Germinal center (tissue), 1 donor: ENCODE data around the gene MUC21.
"Not testable (repeated sequence)": the region's sequence is repeated elsewhere in the genome, so short reads cannot be mapped to it uniquely, and the experiment has no call there.

Experiments used
- DNase-seq: peaks from one replicate; pipeline ENCODE4 v3.0.0; 2012; ENCODE audit warnings: mixed read lengths, low spot score

MUC21 gene

DNA sequence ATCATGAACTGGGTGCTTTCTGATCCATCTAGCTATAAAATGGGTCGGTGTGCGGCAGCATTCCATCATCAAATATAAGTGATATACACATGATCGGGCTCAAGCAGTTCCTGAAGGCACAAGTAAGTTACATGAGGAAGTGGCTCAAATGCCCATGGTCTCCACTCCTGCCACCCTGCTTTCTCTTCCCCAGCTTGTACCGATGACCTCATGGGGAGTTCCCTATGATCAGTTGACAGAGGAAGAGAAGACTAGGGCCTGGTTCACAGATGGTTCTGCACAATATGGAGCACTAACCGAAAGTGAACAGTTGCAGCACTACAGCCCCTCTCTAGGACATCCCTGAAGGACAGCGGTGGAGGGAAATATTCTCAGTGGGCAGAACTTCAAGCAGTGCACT lies 14.3 kb upstream of the MUC21 start:
- DNase-seq, result not testable (repeated sequence)

DNA sequence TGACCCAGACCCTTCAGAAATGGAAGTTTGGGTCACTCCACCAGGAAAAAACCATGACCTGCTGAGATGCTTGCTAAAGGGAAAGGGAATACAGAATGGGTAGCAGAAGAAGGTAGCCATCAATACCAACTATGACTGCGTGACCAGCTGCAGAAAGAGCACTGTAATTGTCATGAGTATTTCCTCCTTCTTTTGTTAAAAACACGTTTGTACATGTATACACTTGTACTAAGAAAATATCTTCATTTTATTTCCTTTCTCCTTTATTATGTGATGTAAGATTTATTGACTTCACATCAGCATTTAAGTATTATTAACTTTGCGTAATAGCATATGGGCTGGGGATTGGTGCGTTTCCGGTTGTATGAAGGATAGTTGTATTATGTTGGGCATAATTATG lies 12.6 kb upstream of the MUC21 start:
- DNase-seq, result no peak

DNA sequence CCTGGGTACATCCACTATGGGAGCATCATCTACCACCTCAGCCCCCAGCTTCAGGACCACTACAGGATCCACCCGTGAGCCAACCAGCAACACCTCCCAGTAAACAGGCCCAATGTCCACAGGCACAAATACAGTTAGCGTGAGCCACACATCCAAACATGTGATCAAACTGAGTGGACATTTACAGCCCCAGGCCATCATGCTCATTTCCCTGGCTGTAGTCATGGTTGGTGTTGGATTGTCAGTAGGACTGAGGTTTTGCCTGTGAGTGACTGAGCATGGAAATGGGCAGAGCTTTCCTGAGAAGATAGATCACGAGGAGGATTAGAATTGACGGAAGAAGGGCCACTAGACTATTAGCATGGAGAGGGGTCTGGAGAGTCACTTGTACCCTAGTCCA lies 10.7 kb upstream of the MUC21 start:
- no peak for DNase-seq

DNA sequence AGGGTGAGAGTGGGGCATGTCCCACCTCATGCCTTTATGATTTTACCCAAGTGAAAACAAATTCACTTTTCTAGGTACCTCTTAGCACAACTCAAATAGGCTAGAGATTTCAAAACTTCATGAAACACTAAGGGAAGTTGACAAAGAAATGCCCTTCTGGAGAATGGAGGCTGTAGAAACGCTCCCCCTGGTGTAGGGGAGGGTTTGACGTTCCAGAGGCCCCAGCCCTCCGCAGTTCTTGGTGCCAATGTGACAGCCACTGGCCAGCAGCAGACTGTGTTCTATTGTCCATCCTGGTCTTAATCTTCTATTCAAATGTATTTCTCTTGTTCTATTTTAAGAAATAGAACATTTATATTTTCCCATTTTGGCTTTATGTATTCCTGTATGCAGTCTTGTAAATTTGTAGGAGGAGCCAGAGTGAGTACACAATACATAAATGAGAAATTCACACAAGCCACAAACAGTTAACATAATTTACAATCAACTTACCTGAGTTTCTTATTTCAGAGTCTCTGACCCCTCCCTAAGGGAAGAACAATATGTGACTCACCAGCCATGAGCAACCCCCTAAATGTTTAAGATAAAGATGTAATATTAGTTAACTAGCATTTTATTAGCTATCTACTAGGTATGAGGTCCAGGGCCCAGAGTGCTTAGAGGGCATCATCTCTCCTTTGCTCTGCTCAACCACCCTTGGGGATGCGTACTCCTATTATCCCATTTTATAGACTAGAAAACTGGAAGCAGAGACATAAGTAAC lies 8.8 kb upstream of the MUC21 start:
- DNase-seq, result no peak

DNA sequence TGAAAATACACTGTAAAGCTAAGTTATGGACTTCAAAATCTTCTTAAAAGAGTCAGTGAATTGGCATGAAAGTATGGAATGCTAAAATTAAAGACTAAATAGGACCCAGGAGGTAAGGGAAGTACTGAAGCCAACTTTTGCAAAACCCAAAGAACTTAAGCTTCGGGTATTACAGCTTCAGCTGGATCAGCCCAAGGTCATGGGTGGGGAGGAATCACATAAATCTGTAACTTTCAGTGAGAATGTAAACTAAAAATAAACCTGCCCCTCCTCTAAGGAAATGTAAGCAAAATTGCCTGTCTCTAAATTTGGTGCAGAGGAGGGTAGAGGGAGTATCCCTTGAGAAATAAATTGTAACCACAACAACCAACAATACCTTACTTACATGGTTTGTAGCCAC lies 4.4 kb upstream of the MUC21 start:
- DNase-seq, result no peak

DNA sequence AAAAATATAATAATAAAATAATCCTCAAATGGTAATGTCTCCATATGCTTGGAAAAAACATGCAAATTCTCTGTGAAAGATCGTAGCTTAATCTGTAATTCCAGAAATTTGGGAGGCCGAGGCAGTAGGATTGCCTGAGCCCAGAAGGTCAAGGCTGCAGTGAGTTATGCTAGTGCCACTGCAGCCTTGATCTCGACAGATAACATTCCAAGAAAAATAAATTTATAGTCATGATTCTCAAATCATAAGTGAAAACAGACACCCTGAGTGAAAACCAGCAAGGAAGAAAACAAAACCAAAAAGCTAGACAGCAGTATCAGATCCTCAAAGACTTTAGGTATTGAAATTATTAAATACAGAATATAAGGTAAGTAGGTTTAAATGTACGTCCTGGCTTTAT lies 3.8 kb upstream of the MUC21 start:
- DNase-seq, result no peak

DNA sequence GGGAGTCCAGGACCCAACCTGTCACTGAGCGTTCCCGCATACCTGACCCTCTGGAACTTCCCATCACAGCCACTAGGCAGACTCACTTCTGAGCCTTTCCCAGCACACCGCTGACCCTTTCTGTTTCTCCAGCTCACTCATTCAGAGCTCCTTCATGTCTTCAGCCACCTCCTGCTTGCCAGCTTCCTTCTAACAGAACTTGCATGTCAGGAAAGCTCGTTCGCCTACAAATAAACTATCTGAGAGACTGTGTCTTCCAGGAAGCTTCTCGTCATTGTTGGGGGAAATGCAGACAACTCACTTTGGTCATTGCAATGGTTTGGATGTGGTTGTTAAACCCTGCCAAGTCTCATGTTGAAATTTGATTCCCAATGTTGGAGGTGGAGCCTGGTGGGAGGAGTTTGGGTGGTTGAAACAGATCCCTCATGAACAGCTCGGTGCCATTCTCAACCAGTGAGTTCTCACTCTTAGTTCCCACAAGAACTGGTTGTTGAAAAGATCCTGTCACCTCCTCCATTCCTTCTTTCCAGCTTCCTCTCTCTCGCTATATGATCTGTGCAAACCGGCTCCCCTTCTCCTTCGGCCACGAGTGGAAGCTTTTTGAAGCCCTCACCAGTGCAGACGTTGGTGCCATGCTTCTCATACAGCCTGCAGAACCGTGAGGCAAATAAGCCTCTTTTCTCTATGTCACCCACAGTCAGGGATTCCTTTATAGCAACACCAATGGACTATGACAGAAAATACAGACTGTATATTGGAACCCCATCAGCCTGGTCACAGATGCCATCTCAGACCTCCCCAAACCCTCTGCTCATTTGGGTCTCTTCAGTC lies 1.4 kb upstream of the MUC21 start:
- DNase-seq, result no peak

DNA sequence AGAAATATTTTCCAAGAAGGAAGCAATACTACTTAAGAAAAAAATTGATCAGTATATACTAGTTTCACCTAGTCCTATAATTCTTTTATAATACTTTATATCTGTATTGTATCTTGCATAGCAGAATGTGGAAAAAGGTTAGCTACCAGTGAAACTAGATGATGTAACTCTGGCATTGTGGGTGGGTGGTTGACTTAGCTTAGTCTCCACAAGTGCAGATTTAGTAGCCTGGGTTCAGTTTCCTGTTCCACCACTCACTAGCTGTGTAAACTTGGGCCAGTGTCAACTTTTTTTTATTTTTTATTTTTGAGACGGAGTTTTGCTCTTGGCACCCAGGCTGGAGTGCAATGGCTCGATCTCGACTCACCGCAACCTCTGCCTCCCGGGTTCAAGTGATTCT lies 2.0 kb downstream of the MUC21 start:
- no peak for DNase-seq

DNA sequence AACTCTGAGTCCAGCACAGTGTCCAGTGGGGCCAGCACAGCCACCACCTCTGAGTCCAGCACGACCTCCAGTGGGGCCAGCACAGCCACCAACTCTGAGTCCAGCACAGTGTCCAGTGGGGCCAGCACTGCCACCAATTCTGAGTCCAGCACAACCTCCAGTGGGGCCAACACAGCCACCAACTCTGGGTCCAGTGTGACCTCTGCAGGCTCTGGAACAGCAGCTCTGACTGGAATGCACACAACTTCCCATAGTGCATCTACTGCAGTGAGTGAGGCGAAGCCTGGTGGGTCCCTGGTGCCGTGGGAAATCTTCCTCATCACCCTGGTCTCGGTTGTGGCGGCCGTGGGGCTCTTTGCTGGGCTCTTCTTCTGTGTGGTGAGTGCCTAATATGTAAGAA lies 3.8 kb downstream of the MUC21 start:
- DNase-seq, result no peak

DNA sequence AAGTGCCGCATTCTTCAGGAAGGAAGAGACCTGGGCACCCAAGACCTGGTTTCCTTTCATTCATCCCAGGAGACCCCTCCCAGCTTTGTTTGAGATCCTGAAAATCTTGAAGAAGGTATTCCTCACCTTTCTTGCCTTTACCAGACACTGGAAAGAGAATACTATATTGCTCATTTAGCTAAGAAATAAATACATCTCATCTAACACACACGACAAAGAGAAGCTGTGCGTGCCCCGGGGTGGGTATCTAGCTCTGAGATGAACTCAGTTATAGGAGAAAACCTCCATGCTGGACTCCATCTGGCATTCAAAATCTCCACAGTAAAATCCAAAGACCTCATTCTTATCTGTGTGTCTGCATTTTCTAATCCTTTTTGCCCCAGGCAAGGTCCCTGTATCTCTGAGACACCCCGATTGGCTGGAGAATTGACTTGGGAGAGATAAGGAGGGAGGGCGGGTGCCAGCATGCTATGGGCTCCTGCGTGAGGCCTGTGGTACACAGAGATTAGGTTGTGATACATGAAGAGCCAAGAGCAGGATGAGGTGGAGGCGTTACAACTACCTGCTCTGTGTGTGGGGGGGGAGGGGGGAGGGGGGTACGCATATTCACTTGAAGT lies 4.8 kb downstream of the MUC21 start:
- no peak for DNase-seq

DNA sequence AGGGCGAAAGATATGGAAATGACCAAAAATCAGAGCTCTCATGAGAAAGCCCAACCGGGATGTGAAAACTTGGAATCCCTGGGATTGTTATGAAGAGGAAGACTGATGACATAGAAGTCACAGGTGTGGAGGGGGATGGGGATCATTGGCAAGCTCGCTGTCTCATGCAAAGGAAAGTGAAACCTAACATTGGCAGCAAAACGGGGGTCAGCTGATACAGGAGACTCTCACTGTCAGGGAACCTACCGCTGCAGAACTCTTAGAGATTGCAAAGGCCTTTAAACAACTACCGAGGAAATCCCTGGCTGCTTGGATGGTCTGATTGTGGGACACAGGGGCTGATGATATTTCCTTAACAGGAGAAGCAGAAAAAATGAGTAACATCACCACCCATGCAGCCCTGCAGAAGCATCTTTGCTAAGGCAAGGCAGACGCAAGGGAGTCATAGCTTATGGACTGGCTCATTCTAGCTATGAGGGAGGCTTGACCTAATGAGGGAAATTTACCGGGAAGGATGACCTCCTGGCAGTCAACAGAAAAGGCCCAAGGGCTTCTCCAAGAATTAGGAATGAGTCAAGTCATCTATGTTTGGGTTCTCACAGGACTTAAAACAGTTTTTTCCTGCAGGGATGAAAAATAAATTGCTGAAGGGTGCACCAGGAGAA lies 7.0 kb downstream of the MUC21 start:
- DNase-seq, result no peak

DNA sequence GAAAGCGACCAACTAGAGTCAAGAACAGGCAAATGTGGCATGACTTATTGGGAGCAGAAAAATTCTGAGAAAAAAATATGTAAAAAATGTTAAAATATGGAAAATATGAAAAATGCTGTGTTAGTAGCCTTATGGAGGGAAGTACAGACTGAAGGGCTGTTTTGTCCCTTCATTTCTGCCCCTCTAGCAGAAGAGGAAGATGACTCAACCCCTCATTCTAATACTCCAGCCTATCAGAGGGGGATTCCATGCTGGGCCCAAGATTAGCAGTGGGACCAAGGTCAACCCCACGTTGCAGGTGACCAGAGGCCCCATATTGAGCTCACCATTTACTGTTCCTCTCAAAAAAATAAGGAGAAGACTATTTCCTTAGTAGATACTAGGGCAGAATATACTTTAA lies 8.4 kb downstream of the MUC21 start:
- DNase-seq, result no peak

DNA sequence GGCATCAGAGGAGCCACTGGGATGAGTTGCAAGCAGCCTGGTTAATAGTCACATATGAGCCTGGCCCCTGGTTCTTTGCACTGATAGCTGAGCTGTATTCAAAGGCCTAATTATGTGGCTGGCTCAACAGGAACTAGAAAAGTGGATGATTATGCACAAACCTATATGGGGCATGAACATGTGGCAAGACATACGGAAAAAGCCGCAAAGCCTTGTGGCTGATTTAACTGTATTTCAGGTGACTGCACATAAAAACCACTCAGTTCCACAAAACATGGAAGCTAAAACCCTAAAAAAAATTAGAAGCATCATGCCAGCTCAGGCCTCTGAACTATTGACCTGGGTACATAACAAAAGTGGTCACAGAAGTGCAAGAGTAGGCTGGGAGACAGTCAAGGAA lies 13.8 kb downstream of the MUC21 start:
- no peak for DNase-seq

DNA sequence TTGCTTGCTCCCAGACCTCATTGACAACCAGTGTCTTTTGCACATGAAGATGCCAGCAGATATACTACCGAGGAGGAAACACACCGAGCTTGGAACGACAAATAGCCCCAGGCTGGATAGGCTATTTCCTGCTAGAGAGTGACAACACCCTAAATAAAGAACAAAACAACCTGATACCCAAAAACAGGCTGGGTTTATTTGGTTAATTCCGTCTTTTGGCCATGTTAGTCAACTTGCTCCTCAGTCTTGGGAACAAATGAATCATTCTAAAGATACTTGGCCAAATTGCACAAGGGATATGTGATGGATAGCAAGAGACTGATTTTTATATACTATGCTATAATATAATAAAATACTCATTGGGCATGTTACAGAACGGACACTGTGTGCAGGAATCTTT lies 15.3 kb downstream of the MUC21 start:
- DNase-seq, result no peak

DNA sequence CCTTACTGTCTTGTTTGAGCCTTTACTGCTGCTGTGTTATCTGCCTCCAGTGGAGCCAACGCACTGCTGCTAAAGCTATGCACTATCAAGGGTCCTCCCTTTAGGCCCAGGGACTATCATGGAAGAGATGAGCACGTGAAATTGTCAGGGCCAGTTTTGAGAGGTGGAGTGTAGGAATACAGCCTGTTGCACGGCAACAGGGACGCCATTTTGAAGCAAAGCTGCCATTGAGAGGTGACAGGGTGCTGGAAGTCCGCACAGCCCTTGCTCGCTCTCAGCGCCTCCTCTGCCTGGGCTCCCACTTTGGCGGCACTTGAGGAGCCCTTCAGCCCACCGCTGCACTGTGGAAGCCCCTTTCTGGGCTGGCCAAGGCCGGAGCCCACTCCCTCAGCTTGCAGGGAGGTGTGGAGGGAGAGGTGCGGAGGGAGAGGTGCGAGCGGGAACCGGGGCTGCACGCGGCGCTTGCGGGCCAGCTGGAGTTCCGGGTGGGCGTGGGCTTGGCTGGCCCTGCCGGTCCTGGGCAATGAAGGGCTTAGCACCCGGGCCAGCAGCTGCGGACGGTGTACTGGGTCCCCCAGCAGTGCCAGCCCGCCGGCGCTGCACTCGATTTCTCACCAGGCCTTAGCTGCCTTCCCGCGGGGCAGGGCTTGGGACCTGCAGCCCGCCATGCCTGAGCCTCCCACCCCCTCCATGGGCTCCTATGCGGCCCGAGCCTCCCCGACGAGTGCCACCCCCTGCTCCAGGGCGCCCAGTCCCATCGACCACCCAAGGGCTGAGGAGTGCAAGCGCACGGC lies 16.7 kb downstream of the MUC21 start:
- not testable (repeated sequence) for DNase-seq

DNA sequence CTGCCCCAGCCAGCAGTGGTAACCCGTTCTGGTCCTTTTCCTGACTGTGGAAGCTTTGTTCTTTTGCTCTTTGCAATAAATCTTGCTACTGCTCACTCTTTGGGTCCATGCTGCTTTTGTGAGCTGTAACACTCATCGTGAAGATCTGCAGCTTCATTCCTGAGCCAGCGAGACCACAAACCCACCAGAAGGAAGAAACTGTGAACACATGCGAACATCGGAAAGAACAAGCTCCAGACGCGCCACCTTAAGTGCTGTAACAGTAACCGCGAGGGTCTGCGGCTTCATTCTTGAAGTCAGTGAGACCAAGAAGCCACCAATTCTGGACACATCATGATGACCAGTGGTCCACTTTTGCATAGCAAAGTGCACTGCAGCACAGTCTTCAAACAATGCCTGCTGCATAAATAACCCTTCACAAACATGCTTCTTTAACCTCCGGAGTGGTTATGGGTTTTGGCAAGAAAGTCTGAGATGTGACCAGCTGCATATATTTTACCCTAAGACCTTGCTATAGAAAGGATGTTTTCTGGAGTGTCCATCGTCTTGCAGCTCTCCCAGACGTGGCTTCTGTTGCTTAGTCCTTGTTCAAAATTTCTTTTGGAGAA lies 17.9 kb downstream of the MUC21 start:
- DNase-seq, result no peak

DNA sequence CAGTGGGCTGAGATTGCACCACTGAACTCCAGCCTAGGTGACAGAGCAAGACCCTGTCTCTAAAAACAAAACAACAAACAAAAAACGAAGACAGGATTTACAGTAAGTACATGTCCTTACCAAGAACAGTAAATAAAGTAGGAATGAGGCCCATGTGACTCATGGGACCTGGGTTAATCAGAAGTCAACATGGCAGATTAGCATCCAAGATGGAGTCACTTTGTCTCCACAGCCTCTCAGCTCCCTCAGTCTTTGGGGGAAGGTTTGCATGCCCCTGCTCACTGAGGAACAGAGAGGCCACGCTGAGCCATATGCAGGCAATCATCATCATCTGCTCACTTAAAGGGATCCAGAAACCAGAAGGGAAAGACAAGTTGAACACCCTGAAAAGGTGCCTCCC lies 19.0 kb downstream of the MUC21 start:
- DNase-seq, result no peak

DNA sequence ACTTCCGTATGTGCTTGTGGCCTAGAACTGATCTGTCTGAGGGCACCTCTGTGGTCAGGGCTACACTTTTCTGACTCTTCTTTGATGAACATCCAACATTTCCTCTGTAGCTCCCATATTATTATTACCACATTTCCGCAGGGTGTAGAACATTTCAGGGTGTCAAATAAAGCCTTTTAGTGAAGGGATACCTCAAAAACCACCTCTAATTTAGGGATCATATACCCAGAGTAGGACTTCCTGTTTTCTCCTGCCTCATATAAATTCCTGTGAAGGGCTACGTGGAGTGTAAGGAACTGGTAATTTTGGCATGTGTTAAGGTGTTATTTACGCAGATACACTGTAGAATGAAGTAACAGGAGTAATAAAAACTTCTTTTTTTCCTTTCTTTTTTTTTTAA lies 21.3 kb downstream of the MUC21 start:
- no peak for DNase-seq

DNA sequence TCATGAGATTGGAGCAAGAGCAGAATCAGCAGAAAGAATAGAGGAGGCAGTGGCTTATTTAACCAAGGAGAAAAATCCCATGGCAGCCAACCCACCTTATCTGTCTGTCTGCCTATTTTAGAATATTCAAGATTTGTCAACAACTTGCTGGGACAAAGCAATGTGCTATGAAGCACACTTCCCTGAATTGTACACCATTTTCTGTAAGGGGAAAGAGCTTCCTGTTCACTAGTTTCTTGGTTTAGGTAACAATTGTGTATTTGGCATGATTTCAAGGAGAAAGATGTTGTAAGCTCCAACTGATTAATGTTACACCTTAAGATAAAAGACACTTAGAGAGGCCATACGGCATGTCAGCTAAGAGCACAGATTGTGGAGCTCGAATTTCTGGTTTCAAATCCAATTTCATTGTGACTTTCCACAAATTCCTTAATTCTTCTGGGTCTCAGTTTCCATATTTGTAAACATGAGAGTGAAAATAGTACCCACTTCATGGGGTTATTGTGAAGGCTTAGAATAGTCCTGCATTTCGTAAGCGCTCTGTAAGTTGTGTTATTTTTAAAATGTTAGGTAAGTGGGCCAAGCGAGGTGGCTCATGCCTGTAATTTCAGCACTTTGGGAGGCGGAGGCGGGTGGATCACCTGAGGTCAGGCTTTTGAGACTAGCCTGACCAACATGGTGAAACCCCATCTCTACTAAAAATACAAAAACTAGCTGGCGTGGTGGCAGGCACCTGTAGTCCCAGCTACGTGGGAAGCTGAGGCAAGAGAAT lies 21.9 kb downstream of the MUC21 start:
- no peak for DNase-seq

DNA sequence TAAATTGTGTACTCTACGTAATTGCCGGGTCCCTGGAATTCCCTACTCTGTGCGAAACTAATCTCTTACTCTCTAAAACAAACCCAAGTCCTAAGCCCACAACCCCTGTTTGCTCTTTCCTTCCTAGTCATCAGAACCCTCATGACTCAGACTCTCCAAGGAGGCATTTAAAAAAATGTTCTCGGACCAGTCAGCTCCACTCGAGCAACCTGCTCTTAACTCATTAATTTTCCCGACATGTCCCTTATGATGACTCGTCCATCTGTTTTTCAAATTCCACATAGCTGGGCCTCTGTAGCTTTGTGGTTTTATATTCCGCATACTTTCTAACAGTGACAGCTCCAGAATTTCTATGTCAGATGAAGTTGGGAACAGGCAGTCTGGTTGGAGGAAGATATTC lies 24.2 kb downstream of the MUC21 start:
- DNase-seq, result no peak

DNA sequence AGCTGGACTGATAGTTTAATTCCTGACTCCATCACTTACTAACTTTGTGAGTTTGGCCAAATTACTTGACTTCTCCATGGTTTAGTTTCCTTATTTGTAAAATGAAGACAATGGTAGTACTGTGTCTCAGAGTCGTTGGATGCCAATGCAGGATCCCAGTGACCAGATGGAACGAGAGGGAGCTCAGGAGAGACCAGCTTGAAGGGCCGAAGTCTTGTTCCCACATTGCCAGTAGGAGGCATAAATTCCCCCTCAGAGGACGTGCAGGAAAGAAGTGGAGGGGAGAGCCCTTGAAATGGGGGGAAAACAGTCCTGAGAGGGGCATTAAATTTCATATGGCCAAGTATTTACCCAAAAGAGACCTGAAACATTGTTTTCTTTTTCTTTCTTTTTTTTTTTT lies 24.6 kb downstream of the MUC21 start:
- no peak for DNase-seq
